Testis (tissue), 3 donors: Measurements from ENCODE around the gene AUTS2. TPM values are rescaled to one million over a fixed set of nuclear protein-coding genes. Genes with fewer than 3 reads are reported as not detected.

ENCODE experiments used
- DNase-seq: peaks from one replicate; pipeline ENCODE4 v3.0.0-alpha.2; 2019
- H3K27ac ChIP-seq, 2 donors: fragments of 200-600 bp; sonication (generic); one replicate each; pipeline ENCODE4 v1.5.1; 2019
- H3K27me3 ChIP-seq: fragments of 200-600 bp; sonication (generic); one replicate; pipeline ENCODE4 v1.5.1; 2019
- H3K36me3 ChIP-seq: fragments of 200-600 bp; sonication (generic); one replicate; pipeline ENCODE4 v1.5.1; 2017; ENCODE audit warnings: low read depth; ENCODE audit errors: missing control alignments
- H3K4me1 ChIP-seq: fragments of 200-600 bp; sonication (generic); one replicate; pipeline ENCODE4 v1.5.1; 2019
- H3K4me3 ChIP-seq, 2 donors: fragments of 200-600 bp; sonication (generic); one replicate each; pipeline ENCODE4 v1.5.1; 2017 to 2019
- H3K9me3 ChIP-seq: fragments of 200-600 bp; sonication (generic); one replicate; pipeline ENCODE4 v1.5.1; 2017
- POLR2A ChIP-seq: fragments of 450-650 bp; IDR thresholded peaks from one replicate; pipeline ENCODE4 v1.6.1; 2017; ENCODE audit warnings: antibody characterized with exemption, mild to moderate bottlenecking, moderate library complexity
- WGBS, 2 donors: methylation state at CpG; one replicate each; pipeline ENCODE4 v1.1.5; 2018; 5-methylcytosine and 5-hydroxymethylcytosine counted together
- intact Hi-C: fragments of 100-400 bp; cut with DNase I; formaldehyde crosslinking; loops from one replicate; pipeline ENCODE4 v1.15.1; 2023; ENCODE audit warnings: low total_unique reads
- polyA plus RNA-seq: library from polyadenylated mRNA; stranded (reverse); fragments of 350-450 nt; fragmentation: Illumina TruSeq; extraction: RNeasy Lipid Tissue Mini Kit (QIAGEN cat#74804); gene quantifications from one replicate; pipeline ENCODE4 v1.2.3, GENCODE V29; 2014; ENCODE audit warnings: low read depth, low replicate concordance; ENCODE audit not compliant: insufficient read depth
- total RNA-seq, 2 donors: library from RNA; depleted of rRNA; stranded (reverse); fragments of >200 nt; gene quantifications; one replicate each; pipeline ENCODE4 v1.2.3, GENCODE V29; 2016
- TF ChIP-seq, protein P1 (sequence below), 3 experiments: fragments of 450-650 bp in 2 of 3; fragments of 200-600 bp in 1 of 3; sonication (generic) in 1 of 3; IDR thresholded peaks; one replicate each; pipeline ENCODE4 v1.5.1; 2016 to 2019; ENCODE audit warnings: antibody characterized with exemption in 3 of 3, mild to moderate bottlenecking in 2 of 3, moderate library complexity in 1 of 3

Gene AUTS2
- total and polyA plus RNA-seq, 3 donors from 2014 or later: 21.3 to 75.5 (median 56.1) TPM

DNA sequence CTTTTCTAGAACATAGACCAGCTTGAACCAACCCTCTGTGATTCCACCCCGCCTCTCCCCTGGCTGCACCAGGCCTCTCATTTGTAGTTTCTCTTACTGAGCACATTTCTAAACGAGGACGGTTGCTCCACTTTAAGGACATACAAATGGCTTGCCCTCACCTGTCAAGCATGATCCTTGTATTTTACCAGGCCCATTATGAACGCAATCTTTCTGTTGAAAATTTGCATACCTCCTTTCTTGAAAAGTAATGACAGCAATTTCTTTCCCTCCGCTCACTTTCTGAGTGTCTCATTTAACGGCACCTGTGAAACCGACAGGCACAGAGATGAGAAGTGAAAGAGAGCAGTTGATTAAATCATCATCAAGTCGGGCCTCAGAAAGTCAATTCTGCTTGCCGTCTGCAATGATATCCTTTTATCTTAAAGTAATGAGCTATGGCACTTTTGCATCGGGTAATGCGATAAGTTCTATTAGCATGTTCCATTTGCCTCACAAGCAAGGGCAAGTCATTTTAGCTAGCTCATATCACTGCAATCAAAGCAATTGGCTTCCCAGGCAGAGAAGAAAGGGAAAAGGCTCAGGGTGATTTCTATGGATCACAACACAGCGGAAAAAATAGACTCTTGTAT lies 828.1 kb downstream of the AUTS2 start:
- intact Hi-C loops: no loop called here
- DNase-seq: no peak

DNA sequence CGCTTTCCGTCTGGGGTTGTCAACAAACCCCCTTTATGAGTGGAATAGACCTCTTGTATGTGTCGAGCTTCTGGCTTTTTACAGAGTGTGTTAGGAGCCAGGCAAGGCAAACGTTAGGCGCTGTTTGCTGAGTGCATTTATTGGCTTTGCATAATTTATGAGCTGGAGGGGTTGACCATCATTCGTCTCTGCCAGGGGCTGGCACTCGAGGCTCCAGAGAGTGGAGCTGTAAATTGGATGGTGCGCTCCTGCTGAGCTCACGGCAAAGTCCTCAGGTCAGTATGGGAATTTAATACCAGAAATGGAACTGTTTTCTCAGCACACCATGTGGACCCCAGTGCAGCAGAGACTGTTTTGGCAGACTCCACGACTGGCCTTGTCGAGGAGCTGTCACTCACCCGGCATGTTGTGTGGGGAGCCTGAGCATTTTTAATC lies 834.3 kb downstream of the AUTS2 start:
- 88 to 91% methylated on average over 11 to 12 of the region's 12 CpGs for WGBS, 2 donors
- Histone ChIP-seq H3K4me3 (no peak overlapping the region), H3K27me3 (no peaks in the 10 kb centered on the region), H3K36me3 (no peaks in the 10 kb centered on the region), H3K9me3 (no peaks in the 10 kb centered on the region), H3K27ac (no peak overlapping the region), H3K4me1 (no peaks in the 10 kb centered on the region)
- intact Hi-C loops: no loop called here
- TF ChIP-seq, protein P1, sequence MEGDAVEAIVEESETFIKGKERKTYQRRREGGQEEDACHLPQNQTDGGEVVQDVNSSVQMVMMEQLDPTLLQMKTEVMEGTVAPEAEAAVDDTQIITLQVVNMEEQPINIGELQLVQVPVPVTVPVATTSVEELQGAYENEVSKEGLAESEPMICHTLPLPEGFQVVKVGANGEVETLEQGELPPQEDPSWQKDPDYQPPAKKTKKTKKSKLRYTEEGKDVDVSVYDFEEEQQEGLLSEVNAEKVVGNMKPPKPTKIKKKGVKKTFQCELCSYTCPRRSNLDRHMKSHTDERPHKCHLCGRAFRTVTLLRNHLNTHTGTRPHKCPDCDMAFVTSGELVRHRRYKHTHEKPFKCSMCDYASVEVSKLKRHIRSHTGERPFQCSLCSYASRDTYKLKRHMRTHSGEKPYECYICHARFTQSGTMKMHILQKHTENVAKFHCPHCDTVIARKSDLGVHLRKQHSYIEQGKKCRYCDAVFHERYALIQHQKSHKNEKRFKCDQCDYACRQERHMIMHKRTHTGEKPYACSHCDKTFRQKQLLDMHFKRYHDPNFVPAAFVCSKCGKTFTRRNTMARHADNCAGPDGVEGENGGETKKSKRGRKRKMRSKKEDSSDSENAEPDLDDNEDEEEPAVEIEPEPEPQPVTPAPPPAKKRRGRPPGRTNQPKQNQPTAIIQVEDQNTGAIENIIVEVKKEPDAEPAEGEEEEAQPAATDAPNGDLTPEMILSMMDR (IDR thresholded peaks at IDR 0.05): no peak
- TF ChIP-seq POLR2A: no peak
- no peak for DNase-seq

More for the DNA sequence above, 828.1 kb downstream of the AUTS2 start:
- Histone ChIP-seq H3K27me3 (no peaks in the 10 kb centered on the region), H3K9me3 (no peaks in the 10 kb centered on the region), H3K4me3 (no peak overlapping the region), H3K36me3 (no peaks in the 10 kb centered on the region), H3K27ac (no peak overlapping the region), H3K4me1 (no peaks in the 10 kb centered on the region)
- WGBS, 2 donors: 92 to 93% methylated on average over 12 of the region's 12 CpGs
- TF ChIP-seq POLR2A: no peak
- TF ChIP-seq, protein P1 (IDR thresholded peaks at IDR 0.05): no peak

DNA sequence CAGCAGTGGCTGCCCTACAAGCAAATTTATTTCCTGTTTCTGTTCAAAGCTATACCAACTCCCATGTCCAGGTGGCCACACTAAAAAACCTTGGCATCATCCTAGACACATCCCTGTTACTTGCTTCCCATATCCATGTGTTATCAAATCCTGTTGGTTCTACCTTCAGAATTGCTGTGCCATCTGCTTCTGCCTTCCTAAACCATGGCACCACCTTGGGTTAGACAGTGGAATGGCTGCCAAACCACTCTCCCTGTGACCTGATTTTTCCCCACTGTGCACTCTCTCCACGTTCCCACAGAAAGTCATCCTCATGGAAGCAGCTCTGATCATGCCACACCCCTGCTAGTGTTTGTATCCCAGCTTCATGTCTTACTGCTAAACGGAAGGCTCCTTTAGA lies 836.1 kb downstream of the AUTS2 start:
- no peak for TF ChIP-seq POLR2A
- TF ChIP-seq, protein P1 (IDR thresholded peaks at IDR 0.05): no peak
- no peak for DNase-seq
- Histone ChIP-seq H3K27me3 (no peaks in the 10 kb centered on the region), H3K9me3 (no peaks in the 10 kb centered on the region), H3K4me3 (no peak overlapping the region), H3K36me3 (no peaks in the 10 kb centered on the region), H3K27ac (no peak overlapping the region), H3K4me1 (no peaks in the 10 kb centered on the region)
- 89 to 100% methylated on average over 2 of the region's 2 CpGs for WGBS, 2 donors
- intact Hi-C loops: no loop called here

DNA sequence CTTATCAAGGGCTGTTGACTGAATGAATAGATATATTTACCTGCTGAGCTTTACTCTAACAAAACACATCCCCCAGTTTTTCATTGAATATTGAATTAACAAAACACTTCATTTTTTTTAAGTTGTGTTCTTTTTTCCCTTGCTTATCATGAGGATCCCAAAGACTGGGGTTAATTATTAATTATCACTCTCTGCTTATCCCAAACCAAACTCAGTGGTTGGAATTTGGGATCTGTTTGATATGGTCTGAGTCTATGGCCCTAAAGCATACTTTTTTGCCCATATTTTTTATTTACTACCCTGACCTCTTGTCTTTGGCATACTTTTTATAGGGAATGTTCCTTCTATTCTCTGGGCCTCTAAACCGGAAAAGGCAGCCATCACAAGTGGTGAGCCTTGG lies 836.5 kb downstream of the AUTS2 start:
- TF ChIP-seq, protein P1 (IDR thresholded peaks at IDR 0.05): no peak
- TF ChIP-seq POLR2A: no peak
- Histone ChIP-seq H3K4me3 (no peak overlapping the region), H3K36me3 (no peaks in the 10 kb centered on the region), H3K27ac (no peak overlapping the region), H3K4me1 (no peaks in the 10 kb centered on the region), H3K27me3 (no peaks in the 10 kb centered on the region), H3K9me3 (no peaks in the 10 kb centered on the region)
- WGBS, 2 donors: 92 to 95% methylated on average over 1 of the region's 1 CpG
- no peak for DNase-seq
- intact Hi-C loops: no loop called here

DNA sequence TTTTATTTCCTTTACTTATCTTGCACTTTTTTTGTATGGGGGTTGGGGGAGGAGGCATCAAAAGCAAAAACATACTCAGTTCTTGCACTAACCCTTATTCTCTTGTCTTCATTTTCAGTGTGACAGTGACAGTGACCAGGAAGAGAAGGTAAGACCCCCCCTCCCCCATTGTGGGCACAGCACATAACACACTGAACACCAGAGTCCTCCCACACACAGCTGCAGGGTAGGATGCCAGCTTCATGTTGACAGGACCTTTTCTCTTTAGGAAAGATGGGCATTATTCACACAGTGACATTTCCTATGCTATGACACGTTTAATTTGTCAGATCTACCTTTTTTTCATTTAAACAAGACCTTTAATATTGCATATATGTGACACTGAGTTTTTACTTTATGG lies 837.4 kb downstream of the AUTS2 start:
- Histone ChIP-seq H3K4me3 (no peak overlapping the region), H3K9me3 (no peaks in the 10 kb centered on the region), H3K27me3 (no peaks in the 10 kb centered on the region), H3K4me1 (no peaks in the 10 kb centered on the region), H3K36me3 (no peaks in the 10 kb centered on the region), H3K27ac (no peak overlapping the region)
- intact Hi-C loops: no loop called here
- 51 to 68% methylated on average over 1 of the region's 1 CpG for WGBS, 2 donors
- DNase-seq: no peak
- TF ChIP-seq POLR2A: no peak
- TF ChIP-seq, protein P1 (IDR thresholded peaks at IDR 0.05): no peak
